Panc1 (cell line): Measurements from ENCODE around the gene PDK2. TPM values are rescaled to one million over a fixed set of nuclear protein-coding genes. Genes with fewer than 3 reads are reported as not detected.

Experiments
- ATAC-seq: fragments of 200-7000 bp; cut with Tn5 transposase; 2 replicates; pipeline ENCODE4 v1.9.1; 2020; ENCODE audit warnings: mild to moderate bottlenecking, moderate library complexity
- BruUV-seq: library from RNA; stranded (reverse); fragments of 400-500 nt; replicated peaks from 2 replicates; lab custom pipeline; 2021; lab: Mats Ljungman, UMichigan
- CTCF ChIA-PET: fragments of 300-600 bp; sonication (Branson Sonifier 250); formaldehyde crosslinking; loops from one replicate; lab custom pipeline; 2022; ENCODE audit warnings: antibody characterized with exemption; lab: Charles Lee
- POLR2A ChIA-PET: fragments of 300-600 bp; sonication (Branson Sonifier 250); formaldehyde crosslinking; loops from one replicate; lab custom pipeline; 2022; ENCODE audit warnings: antibody characterized with exemption; lab: Charles Lee
- DNase-seq: peaks from one replicate; pipeline ENCODE4 v3.0.0-alpha.2; 2010; ENCODE audit warnings: low read depth, low spot score
- H3K27ac ChIP-seq: 2 replicates; pipeline ENCODE4 v1.5.1; 2011; ENCODE audit warnings: mild to moderate bottlenecking, low read length, inconsistent platforms
- H3K27me3 ChIP-seq: fragments of 200-500 bp; sonication (Bioruptor generic); 2 replicates; pipeline ENCODE4 v1.6.0; 2014; ENCODE audit warnings: low read length, inconsistent platforms; ENCODE audit not compliant: control insufficient read depth, insufficient read depth
- H3K36me3 ChIP-seq: fragments of 200-500 bp; sonication (Bioruptor generic); 2 replicates; pipeline ENCODE4 v1.5.1; 2014; ENCODE audit warnings: inconsistent platforms, mild to moderate bottlenecking, low read length, moderate library complexity; ENCODE audit not compliant: control insufficient read depth, insufficient read depth
- H3K4me1 ChIP-seq: 2 replicates; pipeline ENCODE4 v1.5.1; 2011; ENCODE audit warnings: inconsistent platforms, mild to moderate bottlenecking, low read length, moderate library complexity; ENCODE audit not compliant: control insufficient read depth, insufficient read depth
- H3K4me3 ChIP-seq, 2 experiments: 2 replicates each; pipeline ENCODE4 v1.5.1; 2011 to 2012; ENCODE audit warnings: low read depth in 2 of 2, low read length in 2 of 2, mild to moderate bottlenecking in 2 of 2, inconsistent platforms in 1 of 2, moderate library complexity in 1 of 2
- H3K9me3 ChIP-seq: fragments of 200-500 bp; sonication (Bioruptor generic); 2 replicates; pipeline ENCODE4 v1.5.1; 2014; ENCODE audit warnings: low read depth, mild to moderate bottlenecking, inconsistent platforms, low read length, moderate library complexity; ENCODE audit not compliant: control insufficient read depth, insufficient read depth
- CTCF ChIP-seq: fragments of 450-650 bp; IDR thresholded peaks from 2 replicates; pipeline ENCODE4 v1.5.1; 2017; ENCODE audit warnings: mild to moderate bottlenecking
- POLR2AphosphoS5 ChIP-seq: IDR thresholded peaks from 2 replicates; pipeline ENCODE4 v1.6.1; 2012; ENCODE audit warnings: mild to moderate bottlenecking, low read depth, low read length, moderate library complexity
- SIN3A ChIP-seq: IDR thresholded peaks from 2 replicates; pipeline ENCODE4 v1.6.1; 2012; ENCODE audit warnings: low read depth, mild to moderate bottlenecking, low read length, moderate library complexity, borderline replicate concordance; ENCODE audit not compliant: insufficient read depth
- TCF7L2 ChIP-seq: IDR thresholded peaks from 2 replicates; pipeline ENCODE4 v1.6.1; 2011; ENCODE audit warnings: mild to moderate bottlenecking, low read depth, low read length, inconsistent platforms
- in situ Hi-C: cut with HindIII; loops from 2 replicates; pipeline ENCODE4 v1.10.0; 2016; ENCODE audit warnings: low sequenced_read_pairs, low pct_unique_long_range_greater_than_20kb
- intact Hi-C: fragments of 100-400 bp; cut with micrococcal nuclease; formaldehyde crosslinking; loops from one replicate; pipeline ENCODE4 v1.10.0; 2022; ENCODE audit not compliant: unreplicated experiment
- total RNA-seq: library from RNA; stranded (reverse); gene quantifications from one replicate; pipeline ENCODE4 v1.2.1, GENCODE V29; 2021; ENCODE audit not compliant: unreplicated experiment
- TF ChIP-seq, protein P1 (sequence below), 2 experiments: IDR thresholded peaks; 2 replicates each; pipeline ENCODE4 v1.6.1; 2011 to 2012; ENCODE audit warnings: low read depth in 2 of 2, control low read depth in 1 of 2, low read length in 1 of 2, mild to moderate bottlenecking in 1 of 2, moderate library complexity in 1 of 2; ENCODE audit not compliant: insufficient read depth in 1 of 2

The PDK2 gene
- total RNA-seq, 1 experiment from 2014 or later = 46.0 TPM

- POLR2A ChIA-PET = no interaction called here
These were observed 23.5 kb upstream of the PDK2 start for GRCh38 chr17:50071692-50072091.

DNA sequence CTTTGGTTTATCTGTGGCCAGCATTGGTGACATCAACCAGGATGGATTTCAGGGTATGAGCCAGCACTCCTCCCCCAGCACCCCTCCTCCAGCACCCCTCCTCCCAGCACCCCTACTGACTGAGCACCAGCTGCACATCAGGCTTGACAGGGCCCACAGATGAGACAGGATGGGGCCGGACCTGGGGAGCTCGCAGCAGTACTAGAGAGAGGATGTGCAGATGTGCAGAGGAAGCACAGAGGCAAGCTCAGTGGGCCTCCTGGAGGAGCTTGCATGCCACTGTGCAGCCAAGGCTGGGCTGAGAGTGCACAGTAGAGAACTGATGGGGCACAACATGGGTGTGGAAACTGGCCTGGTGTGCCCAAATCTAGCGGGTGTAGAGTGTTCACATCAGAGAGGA, 23.0 kb upstream of the PDK2 start:
- Histone ChIP-seq H3K4me3 (no peak overlapping the region), H3K36me3 (peaks cover 23% of the 10 kb centered on the region), H3K4me1 (0 out of 2 replicates have a peak, but pooled peaks cover 2% of the 10 kb centered on the region), H3K9me3 (no peaks in the 10 kb centered on the region), H3K27ac (no peak overlapping the region), H3K27me3 (no peaks in the 10 kb centered on the region)
- no peak for DNase-seq
- POLR2A ChIA-PET = no interaction called here
- in situ Hi-C loops (no loop called here), intact Hi-C loops (no loop called here)
- BruUV-seq = no TSS peak
- TF ChIP-seq, protein P1, sequence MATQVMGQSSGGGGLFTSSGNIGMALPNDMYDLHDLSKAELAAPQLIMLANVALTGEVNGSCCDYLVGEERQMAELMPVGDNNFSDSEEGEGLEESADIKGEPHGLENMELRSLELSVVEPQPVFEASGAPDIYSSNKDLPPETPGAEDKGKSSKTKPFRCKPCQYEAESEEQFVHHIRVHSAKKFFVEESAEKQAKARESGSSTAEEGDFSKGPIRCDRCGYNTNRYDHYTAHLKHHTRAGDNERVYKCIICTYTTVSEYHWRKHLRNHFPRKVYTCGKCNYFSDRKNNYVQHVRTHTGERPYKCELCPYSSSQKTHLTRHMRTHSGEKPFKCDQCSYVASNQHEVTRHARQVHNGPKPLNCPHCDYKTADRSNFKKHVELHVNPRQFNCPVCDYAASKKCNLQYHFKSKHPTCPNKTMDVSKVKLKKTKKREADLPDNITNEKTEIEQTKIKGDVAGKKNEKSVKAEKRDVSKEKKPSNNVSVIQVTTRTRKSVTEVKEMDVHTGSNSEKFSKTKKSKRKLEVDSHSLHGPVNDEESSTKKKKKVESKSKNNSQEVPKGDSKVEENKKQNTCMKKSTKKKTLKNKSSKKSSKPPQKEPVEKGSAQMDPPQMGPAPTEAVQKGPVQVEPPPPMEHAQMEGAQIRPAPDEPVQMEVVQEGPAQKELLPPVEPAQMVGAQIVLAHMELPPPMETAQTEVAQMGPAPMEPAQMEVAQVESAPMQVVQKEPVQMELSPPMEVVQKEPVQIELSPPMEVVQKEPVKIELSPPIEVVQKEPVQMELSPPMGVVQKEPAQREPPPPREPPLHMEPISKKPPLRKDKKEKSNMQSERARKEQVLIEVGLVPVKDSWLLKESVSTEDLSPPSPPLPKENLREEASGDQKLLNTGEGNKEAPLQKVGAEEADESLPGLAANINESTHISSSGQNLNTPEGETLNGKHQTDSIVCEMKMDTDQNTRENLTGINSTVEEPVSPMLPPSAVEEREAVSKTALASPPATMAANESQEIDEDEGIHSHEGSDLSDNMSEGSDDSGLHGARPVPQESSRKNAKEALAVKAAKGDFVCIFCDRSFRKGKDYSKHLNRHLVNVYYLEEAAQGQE (IDR thresholded peaks at IDR 0.05; ENCODE audit: insufficient read depth in 1 of 2, low read depth in 2 of 2, low read length in 1 of 2) = no peak
- TF ChIP-seq POLR2AphosphoS5 = no peak
- no peak for ATAC-seq
- CTCF ChIA-PET = no interaction called here

More at GRCh38 chr17:50071692-50072091, 23.5 kb upstream of the PDK2 start:
- CTCF ChIA-PET = no interaction called here
- H3K27me3 ChIP-seq = no peaks in the 10 kb centered on the region
- no peak overlapping the region for H3K27ac ChIP-seq
- intact Hi-C loops = no loop called here
- peaks cover 24% of the 10 kb centered on the region for H3K36me3 ChIP-seq
- no peak for ATAC-seq
- in situ Hi-C loops = no loop called here
- no TSS peak for BruUV-seq
- no peak overlapping the region for H3K4me3 ChIP-seq
- TF ChIP-seq TCF7L2 (no peak), POLR2AphosphoS5 (no peak), SIN3A (no peak), CTCF (no peak)
- TF ChIP-seq, protein P1 (IDR thresholded peaks at IDR 0.05; ENCODE audit: insufficient read depth in 1 of 2, low read depth in 2 of 2, low read length in 1 of 2) = no peak
- DNase-seq = no peak
- no peaks in the 10 kb centered on the region for H3K9me3 ChIP-seq
- H3K4me1 ChIP-seq = 0 out of 2 replicates have a peak, but pooled peaks cover 7% of the 10 kb centered on the region
